AG04450 (cell line): ENCODE results near the gene TAF4. TPM values are rescaled to one million over a fixed set of nuclear protein-coding genes. Genes with fewer than 3 reads are reported as not detected.

Source experiments
- CTCF ChIA-PET: fragments of 300-600, 350-600 bp; formaldehyde crosslinking; extraction: SDS; loops from one replicate; lab custom pipeline; 2022; ENCODE audit warnings: antibody characterized with exemption, inconsistent platforms; lab: Charles Lee
- POLR2A ChIA-PET: fragments of 350-600 bp; formaldehyde crosslinking; extraction: SDS; loops from one replicate; lab custom pipeline; 2021; ENCODE audit warnings: antibody characterized with exemption, inconsistent platforms; lab: Yijun Ruan, JAX
- DNase-seq: peaks from one replicate; pipeline ENCODE4 v3.0.0-alpha.2; 2011; ENCODE audit warnings: low read depth, low spot score
- H3K27ac ChIP-seq: one replicate; pipeline ENCODE4 v1.5.1; 2012; ENCODE audit warnings: low read depth, low read length, control low read depth
- H3K27me3 ChIP-seq: one replicate; pipeline ENCODE4 v1.6.0; 2012; ENCODE audit warnings: low read length; ENCODE audit not compliant: control insufficient read depth, insufficient read depth
- H3K4me3 ChIP-seq: 2 replicates; pipeline ENCODE4 v1.5.1; 2011; ENCODE audit warnings: mild to moderate bottlenecking, low read depth, low read length, control low read depth
- H3K9me3 ChIP-seq: 2 replicates; pipeline ENCODE4 v1.5.1; 2012; ENCODE audit warnings: low read length; ENCODE audit not compliant: control insufficient read depth, insufficient read depth
- polyA plus RNA-seq: library from polyadenylated mRNA; depleted of rRNA; stranded (reverse); fragments of >200 nt; gene quantifications from 2 replicates; pipeline ENCODE4 v1.2.3, GENCODE V29; 2011
- TF ChIP-seq, protein P1 (sequence below): IDR thresholded peaks from 2 replicates; pipeline ENCODE4 v1.5.1; 2011; ENCODE audit warnings: low read depth, low read length, control low read depth, inconsistent platforms

TAF4 gene
- polyA plus RNA-seq, 1 experiment = 2.7 TPM

- ChIA-PET POLR2A (interaction anchor here (1.0 to 2.3 kb wide), 3 partner anchors 55 to 131 kb away, joined by 4 to 8 read pairs (median 7); partner anchors contain the start of gene TAF4), CTCF (interaction anchor here (0.6 to 2.9 kb wide), 22 partner anchors 9 to 372 kb away, joined by 3 to 55 read pairs (median 4); no protein-coding TSS in a partner anchor)
- DNase-seq = no peak
Measured at GRCh38 chr20:62011403-62011790, 54.3 kb downstream of the TAF4 start.

DNA sequence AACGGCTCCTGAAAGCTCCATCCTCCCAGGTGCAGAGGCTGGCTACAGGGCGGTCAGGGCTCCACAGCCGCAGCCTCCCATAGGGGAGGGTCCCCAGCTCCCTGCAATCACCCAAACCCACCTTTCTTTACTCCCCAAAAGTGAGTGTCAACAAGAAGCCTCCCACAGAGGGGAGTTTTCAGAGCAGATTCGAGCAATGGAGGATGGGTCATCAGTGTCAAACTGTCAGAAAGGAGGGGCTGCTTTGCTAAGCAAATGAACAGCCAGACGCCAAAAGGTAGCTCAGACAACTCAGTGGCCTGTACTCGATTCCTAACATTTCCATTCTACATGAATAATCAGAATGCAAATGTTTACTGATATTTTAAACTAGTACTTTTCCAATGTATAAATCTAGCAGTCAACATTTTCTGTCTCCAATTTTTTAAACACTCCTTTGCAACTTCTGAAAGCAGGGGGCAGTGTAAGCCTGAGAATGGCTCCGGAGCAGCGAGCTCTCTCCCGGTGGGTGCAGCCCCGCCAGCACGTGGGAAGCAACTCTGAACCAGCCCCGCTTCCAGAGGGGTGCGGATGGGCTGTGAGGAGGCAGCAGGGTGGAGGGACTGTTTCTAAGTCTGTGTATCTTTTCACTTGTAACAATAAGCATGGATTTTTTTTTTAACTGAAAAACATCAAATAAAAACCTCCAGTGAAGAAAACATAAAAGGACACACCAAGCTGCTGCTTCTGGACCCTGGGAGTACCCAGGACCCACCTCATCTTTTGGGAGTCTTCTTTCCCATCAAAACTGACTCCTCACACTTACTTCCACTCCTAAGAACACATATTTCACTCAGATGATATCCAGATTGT is 54.9 kb downstream of the TAF4 start:
- no peaks in the 10 kb centered on the region for H3K27me3 ChIP-seq
- H3K4me3 ChIP-seq = no peak overlapping the region
- H3K9me3 ChIP-seq = no peaks in the 10 kb centered on the region
- TF ChIP-seq, protein P1, sequence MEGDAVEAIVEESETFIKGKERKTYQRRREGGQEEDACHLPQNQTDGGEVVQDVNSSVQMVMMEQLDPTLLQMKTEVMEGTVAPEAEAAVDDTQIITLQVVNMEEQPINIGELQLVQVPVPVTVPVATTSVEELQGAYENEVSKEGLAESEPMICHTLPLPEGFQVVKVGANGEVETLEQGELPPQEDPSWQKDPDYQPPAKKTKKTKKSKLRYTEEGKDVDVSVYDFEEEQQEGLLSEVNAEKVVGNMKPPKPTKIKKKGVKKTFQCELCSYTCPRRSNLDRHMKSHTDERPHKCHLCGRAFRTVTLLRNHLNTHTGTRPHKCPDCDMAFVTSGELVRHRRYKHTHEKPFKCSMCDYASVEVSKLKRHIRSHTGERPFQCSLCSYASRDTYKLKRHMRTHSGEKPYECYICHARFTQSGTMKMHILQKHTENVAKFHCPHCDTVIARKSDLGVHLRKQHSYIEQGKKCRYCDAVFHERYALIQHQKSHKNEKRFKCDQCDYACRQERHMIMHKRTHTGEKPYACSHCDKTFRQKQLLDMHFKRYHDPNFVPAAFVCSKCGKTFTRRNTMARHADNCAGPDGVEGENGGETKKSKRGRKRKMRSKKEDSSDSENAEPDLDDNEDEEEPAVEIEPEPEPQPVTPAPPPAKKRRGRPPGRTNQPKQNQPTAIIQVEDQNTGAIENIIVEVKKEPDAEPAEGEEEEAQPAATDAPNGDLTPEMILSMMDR = peak; percentile 78
- peak; percentile 20 for DNase-seq
- ChIA-PET CTCF (interaction anchor here (0.5 to 2.9 kb wide), 30 partner anchors 8 to 708 kb away, joined by 3 to 55 read pairs (median 4); no protein-coding TSS in a partner anchor), POLR2A (interaction anchor here (1.0 to 2.3 kb wide), 3 partner anchors 55 to 131 kb away, joined by 4 to 8 read pairs (median 7); partner anchors contain the start of gene TAF4)
- H3K27ac ChIP-seq = no peak overlapping the region

More at GRCh38 chr20:62011403-62011790, 54.3 kb downstream of the TAF4 start:
- Histone ChIP-seq H3K27me3 (no peaks in the 10 kb centered on the region), H3K27ac (no peak overlapping the region), H3K9me3 (no peaks in the 10 kb centered on the region), H3K4me3 (no peak overlapping the region)
- TF ChIP-seq, protein P1 = no peak

- Histone ChIP-seq H3K4me3 (no peak overlapping the region), H3K27ac (no peak overlapping the region), H3K9me3 (no peaks in the 10 kb centered on the region), H3K27me3 (no peaks in the 10 kb centered on the region)
- TF ChIP-seq, protein P1 = no peak
- ChIA-PET POLR2A (interaction anchor here (2.3 kb wide), 1 partner anchor 112 kb away, joined by 8 read pairs; no protein-coding TSS in a partner anchor), CTCF (interaction anchor here (0.5 to 2.9 kb wide), 20 partner anchors 7 to 709 kb away, joined by 3 to 55 read pairs (median 4); no protein-coding TSS in a partner anchor)
- no peak for DNase-seq
Measured at GRCh38 chr20:62009869-62010445, 55.7 kb downstream of the TAF4 start.

- DNase-seq = no peak
- H3K9me3 ChIP-seq = no peaks in the 10 kb centered on the region
- ChIA-PET CTCF (interaction anchor here (1.7 to 2.9 kb wide), 3 partner anchors 15 to 132 kb away, joined by 5 to 55 read pairs (median 18); no protein-coding TSS in a partner anchor), POLR2A (no interaction called here)
- TF ChIP-seq, protein P1 = no peak
- no peaks in the 10 kb centered on the region for H3K27me3 ChIP-seq
- H3K27ac ChIP-seq = no peak overlapping the region
- H3K4me3 ChIP-seq = no peak overlapping the region
Measured at GRCh38 chr20:62009322-62009721, 56.4 kb downstream of the TAF4 start.
